Naive thymus-derived CD8-positive, alpha-beta T cell (primary cell): ENCODE data around the gene TMEM63C. TPM values are rescaled to one million over a fixed set of nuclear protein-coding genes. Genes with fewer than 3 reads are reported as not detected.

Source experiments
- ATAC-seq, 2 donors: fragments of 150-1000 bp; cut with Tn5 transposase in 1 of 2; sonication (Bioruptor Pico), chemical (Tn5 transposase) in 1 of 2; 1 replicate in 1 of 2; 2 replicates in 1 of 2; pipeline ENCODE4 v1.10.0; 2021; ENCODE audit warnings: mild to moderate bottlenecking in 2 of 2, moderate library complexity in 2 of 2
- POLR2A ChIA-PET: fragments of 350-600 bp; sonication (Branson Sonifier 250); formaldehyde crosslinking; loops from one replicate; lab custom pipeline; 2021; ENCODE audit warnings: antibody characterized with exemption; lab: Charles Lee
- DNase-seq, 10 donors: peaks; one replicate each; pipeline versions ENCODE4 v3.0.0 to v3.0.0-alpha.2; 2020 to 2022
- H3K27ac Mint-ChIP-seq, 10 donors: one replicate each; pipeline ENCODE4 v1.8.0; 2020 to 2022; ENCODE audit warnings: mild to moderate bottlenecking in 10 of 10, mixed read lengths in 10 of 10, moderate library complexity in 4 of 10, inconsistent platforms in 1 of 10
- H3K27me3 Mint-ChIP-seq, 5 donors: one replicate each; pipeline ENCODE4 v1.8.0; 2021 to 2022; ENCODE audit warnings: mixed read lengths in 5 of 5
- H3K36me3 Mint-ChIP-seq, 3 donors: one replicate each; pipeline ENCODE4 v1.8.0; 2020 to 2022; ENCODE audit warnings: mixed read lengths in 3 of 3, mild to moderate bottlenecking in 2 of 3, inconsistent platforms in 1 of 3
- H3K4me1 Mint-ChIP-seq, 4 donors: one replicate each; pipeline ENCODE4 v1.8.0; 2021 to 2022; ENCODE audit warnings: mixed read lengths in 4 of 4
- H3K4me3 Mint-ChIP-seq, 10 donors: one replicate each; pipeline ENCODE4 v1.8.0; 2020 to 2022; ENCODE audit warnings: mild to moderate bottlenecking in 10 of 10, mixed read lengths in 10 of 10, moderate library complexity in 6 of 10, inconsistent platforms in 1 of 10
- H3K9me3 Mint-ChIP-seq, 9 donors: one replicate each; pipeline ENCODE4 v1.8.0; 2020 to 2022; ENCODE audit warnings: mixed read lengths in 9 of 9, mild to moderate bottlenecking in 3 of 9, inconsistent platforms in 1 of 9, moderate library complexity in 1 of 9
- polyA plus RNA-seq, 3 donors: library from polyadenylated mRNA; unstranded; fragments of 300-500 nt; fragmentation: Illumina TruSeq; gene quantifications; one replicate each; pipeline ENCODE4 v1.2.3, GENCODE V29; 2021
- total RNA-seq, 8 experiments: library from RNA in 2 of 8; stranded (reverse) in 2 of 8; gene quantifications; one replicate each; pipeline ENCODE4 v1.2.3 and lab custom pipeline; 2021 to 2026

The TMEM63C gene
- total and polyA plus RNA-seq, 5 experiments from 2014 or later, result 0.02 to 0.83 (median 0.75) TPM; not detected in 1

GRCh38 chr14:77221241-77221871 lies 39.8 kb downstream of the TMEM63C start:
- H3K36me3 Mint-ChIP-seq, result no peaks in the 10 kb centered on the region
- peaks cover 4 to 24% (median 17%) of the 10 kb centered on the region in 5 donors for H3K27me3 Mint-ChIP-seq
- DNase-seq (no peak), ATAC-seq (no peak)
- no peak overlapping the region for H3K4me3 Mint-ChIP-seq
- POLR2A ChIA-PET, result no interaction called here
- H3K27ac Mint-ChIP-seq, result no peak overlapping the region
- peaks cover 0 to 6% (median 0%) of the 10 kb centered on the region in 9 donors for H3K9me3 Mint-ChIP-seq
- H3K4me1 Mint-ChIP-seq, result peaks cover 0 to 6% (median 4%) of the 10 kb centered on the region in 4 donors

DNA sequence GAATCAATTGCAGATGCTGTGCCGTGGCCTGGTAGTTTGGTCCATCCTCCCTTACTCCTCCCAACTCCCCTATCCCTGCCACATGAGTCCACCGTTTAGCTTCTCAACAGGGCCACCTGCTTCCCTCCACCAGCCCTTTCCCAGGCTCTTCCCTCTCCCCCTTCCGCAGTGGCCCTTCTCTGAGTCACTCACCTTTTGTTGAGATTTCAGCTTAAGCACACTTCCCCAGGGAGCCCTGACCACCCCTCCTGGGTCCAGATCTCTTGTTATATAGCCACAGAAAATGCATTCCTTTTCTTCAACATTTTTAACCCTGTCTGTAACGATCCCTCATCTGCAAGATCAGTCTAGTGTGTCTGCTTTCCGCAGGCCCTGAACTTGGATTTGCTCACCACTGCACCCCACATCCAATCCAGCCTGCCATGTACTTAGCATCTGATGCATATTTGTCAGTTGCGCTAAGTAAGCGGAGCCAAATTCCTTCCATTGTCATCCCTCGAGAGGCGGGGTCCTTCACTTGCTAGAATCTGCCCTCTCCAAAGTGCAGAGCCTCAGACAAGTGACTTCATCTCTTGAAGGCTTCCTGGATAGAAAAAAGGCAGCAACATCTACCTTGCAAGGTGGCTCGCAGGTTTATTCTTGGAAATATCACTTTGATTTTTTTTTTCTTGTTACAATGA lies 41.1 kb downstream of the TMEM63C start:
- Mint-ChIP-seq H3K4me3 (no peak overlapping the region), H3K4me1 (peaks cover 0 to 6% (median 4%) of the 10 kb centered on the region in 4 donors), H3K9me3 (peaks cover 0 to 6% (median 0%) of the 10 kb centered on the region in 9 donors), H3K36me3 (no peaks in the 10 kb centered on the region), H3K27ac (peak overlapping the region in 1 of 10 donors; percentile 56), H3K27me3 (peaks cover 2 to 16% (median 11%) of the 10 kb centered on the region in 5 donors)
- DNase-seq (no peak), ATAC-seq (no peak)
- POLR2A ChIA-PET, result no interaction called here

- POLR2A ChIA-PET, result no interaction called here
- DNase-seq (no peak), ATAC-seq (no peak)
- Mint-ChIP-seq H3K4me1 (peaks cover 0 to 6% (median 4%) of the 10 kb centered on the region in 4 donors), H3K27me3 (peaks cover 2 to 15% (median 11%) of the 10 kb centered on the region in 5 donors), H3K9me3 (peaks cover 0 to 6% (median 0%) of the 10 kb centered on the region in 9 donors), H3K27ac (no peak overlapping the region), H3K36me3 (no peaks in the 10 kb centered on the region), H3K4me3 (no peak overlapping the region)
Measured at GRCh38 chr14:77224212-77224611, 42.6 kb downstream of the TMEM63C start.

GRCh38 chr14:77225254-77225653 lies 43.7 kb downstream of the TMEM63C start:
- DNase-seq (no peak), ATAC-seq (no peak)
- H3K27ac Mint-ChIP-seq, result no peak overlapping the region
- no peaks in the 10 kb centered on the region for H3K36me3 Mint-ChIP-seq
- H3K9me3 Mint-ChIP-seq, result peaks cover 0 to 8% (median 0%) of the 10 kb centered on the region in 9 donors
- no peak overlapping the region for H3K4me3 Mint-ChIP-seq
- POLR2A ChIA-PET, result no interaction called here
- peaks cover 2 to 15% (median 11%) of the 10 kb centered on the region in 5 donors for H3K27me3 Mint-ChIP-seq
- peaks cover 0 to 6% (median 4%) of the 10 kb centered on the region in 4 donors for H3K4me1 Mint-ChIP-seq

DNA sequence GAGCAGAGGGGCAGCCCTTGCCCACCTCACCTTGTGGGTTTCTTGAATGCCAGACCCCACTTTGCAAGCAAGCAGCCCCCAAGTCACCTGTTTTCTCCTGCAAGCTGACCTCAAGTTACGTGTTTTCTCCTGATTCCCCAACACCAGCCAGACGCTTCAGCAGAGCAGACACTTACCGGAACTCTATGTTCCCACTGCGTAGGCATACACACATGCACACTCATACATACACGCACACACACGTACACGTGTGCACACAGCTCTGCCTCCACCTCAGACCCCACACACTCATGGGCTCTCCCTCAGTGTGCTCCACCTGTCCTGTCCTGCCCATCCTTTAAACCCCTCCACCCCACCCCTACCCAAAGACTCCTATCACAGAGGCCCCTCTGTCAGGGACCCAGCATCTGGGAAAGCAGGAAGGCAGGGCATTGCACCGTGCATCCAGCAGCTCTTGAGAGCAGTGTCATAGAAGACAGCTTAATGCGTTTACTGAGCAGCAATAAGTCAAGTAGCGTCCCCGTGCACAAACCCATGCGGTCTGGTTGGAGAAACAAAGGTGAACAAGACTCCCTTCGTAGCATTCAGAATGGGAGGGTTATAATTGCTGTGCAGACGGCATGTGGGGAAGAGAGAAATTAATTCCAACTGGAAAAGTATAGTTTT lies 44.4 kb downstream of the TMEM63C start:
- DNase-seq, result no peak
- H3K4me1 Mint-ChIP-seq, result peaks cover 0 to 6% (median 4%) of the 10 kb centered on the region in 4 donors
- H3K27me3 Mint-ChIP-seq, result peaks cover 2 to 15% (median 11%) of the 10 kb centered on the region in 5 donors
- H3K36me3 Mint-ChIP-seq, result no peaks in the 10 kb centered on the region
- H3K9me3 Mint-ChIP-seq, result peaks cover 0 to 8% (median 0%) of the 10 kb centered on the region in 9 donors
- peak overlapping the region in 1 of 10 donors; percentile 5 for H3K27ac Mint-ChIP-seq
- POLR2A ChIA-PET, result no interaction called here
- H3K4me3 Mint-ChIP-seq, result no peak overlapping the region
- no peak for ATAC-seq

DNA sequence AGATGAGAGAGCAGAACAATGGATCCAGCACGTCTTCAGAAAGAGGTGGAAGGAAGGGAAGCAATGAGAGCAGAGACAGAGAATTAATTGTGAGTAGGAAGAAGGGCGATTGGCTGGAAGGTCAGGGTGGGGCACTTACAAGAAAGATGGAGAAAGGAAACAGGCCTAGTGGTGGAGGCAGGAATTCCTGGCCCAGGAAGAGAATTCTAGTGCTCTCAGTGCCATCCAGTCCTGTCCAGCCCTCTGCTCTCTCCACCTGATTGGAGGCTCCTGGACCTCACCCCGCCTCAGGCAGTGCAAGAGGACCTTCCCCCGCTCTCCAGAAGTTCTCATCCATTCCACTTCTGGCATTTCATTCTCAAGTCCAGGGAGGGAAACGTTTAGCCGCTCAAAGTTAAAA lies 46.5 kb downstream of the TMEM63C start:
- Mint-ChIP-seq H3K27ac (peak overlapping the region in 1 of 10 donors; percentile 59), H3K36me3 (no peaks in the 10 kb centered on the region), H3K4me1 (no peaks in the 10 kb centered on the region), H3K27me3 (peaks cover 2 to 15% (median 2%) of the 10 kb centered on the region in 5 donors), H3K9me3 (peaks cover 0 to 11% (median 0%) of the 10 kb centered on the region in 9 donors), H3K4me3 (no peak overlapping the region)
- ATAC-seq, result no peak
- DNase-seq, result no peak
- POLR2A ChIA-PET, result no interaction called here

DNA sequence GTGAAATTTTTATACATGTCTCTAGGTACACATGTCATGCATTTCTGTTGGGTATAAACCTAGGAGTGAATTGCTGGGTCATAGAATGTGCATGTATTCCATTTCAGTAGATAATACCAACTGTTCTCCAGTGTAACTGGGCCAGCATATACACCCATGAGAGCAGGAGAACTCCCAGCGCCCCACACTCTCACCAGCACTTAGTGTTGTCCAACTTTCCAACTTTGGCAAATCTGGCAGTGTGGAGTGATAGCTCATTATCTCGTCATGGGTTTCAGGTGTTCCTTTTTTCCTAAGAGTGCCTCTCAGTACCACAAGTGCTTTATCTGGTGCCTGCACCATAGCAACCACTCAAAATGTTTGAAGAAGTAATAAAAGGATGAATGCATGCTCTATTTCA lies 49.3 kb downstream of the TMEM63C start:
- ATAC-seq (no peak), DNase-seq (no peak)
- POLR2A ChIA-PET, result no interaction called here

GRCh38 chr14:77231721-77232120 lies 50.1 kb downstream of the TMEM63C start:
- H3K27me3 Mint-ChIP-seq, result peaks cover 0 to 5% (median 2%) of the 10 kb centered on the region in 5 donors
- DNase-seq (no peak), ATAC-seq (no peak)
- no peak overlapping the region for H3K4me3 Mint-ChIP-seq
- H3K4me1 Mint-ChIP-seq, result no peaks in the 10 kb centered on the region
- POLR2A ChIA-PET, result no interaction called here
- H3K9me3 Mint-ChIP-seq, result peaks cover 0 to 11% (median 0%) of the 10 kb centered on the region in 9 donors
- no peak overlapping the region for H3K27ac Mint-ChIP-seq
- H3K36me3 Mint-ChIP-seq, result no peaks in the 10 kb centered on the region

More for the DNA sequence above, 49.3 kb downstream of the TMEM63C start:
- Mint-ChIP-seq H3K4me1 (no peaks in the 10 kb centered on the region), H3K36me3 (no peaks in the 10 kb centered on the region), H3K27me3 (peaks cover 0 to 11% (median 2%) of the 10 kb centered on the region in 5 donors), H3K9me3 (peaks cover 0 to 11% (median 0%) of the 10 kb centered on the region in 9 donors), H3K4me3 (no peak overlapping the region), H3K27ac (no peak overlapping the region)

DNA sequence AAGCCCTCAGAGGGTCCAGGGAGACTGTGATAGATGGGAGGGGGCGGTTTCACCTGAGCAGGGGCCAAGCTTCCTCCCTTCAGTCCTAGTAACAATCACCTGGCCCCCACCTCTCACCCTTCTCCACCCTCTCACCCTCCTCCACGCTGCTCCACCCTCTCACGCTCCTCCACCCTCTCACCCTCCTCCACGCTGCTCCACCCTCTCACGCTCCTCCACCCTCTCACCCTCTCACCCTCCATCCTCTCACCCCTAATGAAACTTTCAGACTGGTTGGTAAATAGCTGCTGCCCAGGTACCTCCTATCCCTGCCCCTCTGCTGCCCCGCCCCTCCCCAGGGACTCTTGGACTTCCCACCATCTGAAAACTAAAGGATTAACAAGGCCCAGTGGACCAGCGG lies 55.2 kb downstream of the TMEM63C start:
- ATAC-seq (no peak), DNase-seq (no peak)
- Mint-ChIP-seq H3K27me3 (peaks cover 0 to 2% (median 0%) of the 10 kb centered on the region in 5 donors), H3K9me3 (peaks cover 0 to under 1% (median 0%) of the 10 kb centered on the region in 9 donors), H3K4me3 (no peak overlapping the region), H3K27ac (peak overlapping the region in 1 of 10 donors; percentile 52), H3K36me3 (no peaks in the 10 kb centered on the region), H3K4me1 (no peaks in the 10 kb centered on the region)
- POLR2A ChIA-PET, result no interaction called here

DNA sequence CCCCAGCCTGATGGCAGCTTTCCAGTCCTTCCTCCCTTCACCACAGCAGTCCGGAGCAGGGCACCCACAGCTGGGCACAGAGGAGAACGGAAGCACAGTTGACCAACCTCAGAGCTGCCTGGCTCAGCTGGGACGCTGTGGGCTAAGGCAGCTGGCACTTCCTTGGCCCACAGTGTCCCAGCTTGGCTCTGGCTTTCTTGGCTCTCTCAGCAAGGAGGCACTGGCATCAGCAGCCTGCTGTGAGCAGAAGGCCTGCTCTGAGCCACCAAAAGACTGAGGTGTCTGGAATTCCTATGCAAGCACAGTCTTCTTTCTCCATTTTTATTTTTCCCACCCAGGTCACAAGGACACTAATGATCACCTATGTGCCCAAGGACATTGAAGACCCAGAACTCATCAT lies 56.8 kb downstream of the TMEM63C start:
- no peak for DNase-seq
- POLR2A ChIA-PET, result no interaction called here
- H3K27me3 Mint-ChIP-seq, result peaks cover 0 to 14% (median 6%) of the 10 kb centered on the region in 5 donors
- no peak for ATAC-seq
- H3K4me3 Mint-ChIP-seq, result no peak overlapping the region
- H3K36me3 Mint-ChIP-seq, result no peaks in the 10 kb centered on the region
- peak overlapping the region in 1 of 10 donors; percentile 29 for H3K27ac Mint-ChIP-seq
- H3K4me1 Mint-ChIP-seq, result peaks cover 0 to 11% (median 0%) of the 10 kb centered on the region in 4 donors
- no peaks in the 10 kb centered on the region for H3K9me3 Mint-ChIP-seq

DNA sequence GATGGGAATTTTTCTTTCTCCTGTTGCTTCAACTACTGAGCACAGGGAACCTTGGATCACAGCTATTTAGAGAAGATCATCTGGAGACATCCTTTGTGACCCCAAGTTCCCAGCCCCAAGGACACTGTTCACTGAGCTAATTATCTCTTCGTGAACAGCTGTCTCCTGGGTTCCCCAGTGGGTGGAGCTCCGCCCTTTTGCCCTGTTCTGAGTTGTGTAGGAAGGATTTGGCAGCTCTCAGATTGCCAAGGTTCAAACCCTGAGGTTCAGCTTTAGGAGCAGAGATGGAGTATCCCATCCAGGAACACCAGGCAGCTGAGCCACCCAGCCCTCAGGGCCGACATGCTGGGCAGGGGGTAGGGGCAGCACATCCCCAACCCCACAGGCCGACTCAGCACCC lies 57.4 kb downstream of the TMEM63C start:
- H3K9me3 Mint-ChIP-seq, result no peaks in the 10 kb centered on the region
- POLR2A ChIA-PET, result no interaction called here
- ATAC-seq, result no peak
- no peak overlapping the region for H3K27ac Mint-ChIP-seq
- no peak overlapping the region for H3K4me3 Mint-ChIP-seq
- H3K4me1 Mint-ChIP-seq, result peaks cover 0 to 17% (median 0%) of the 10 kb centered on the region in 4 donors
- DNase-seq, result no peak
- H3K36me3 Mint-ChIP-seq, result no peaks in the 10 kb centered on the region
- H3K27me3 Mint-ChIP-seq, result peaks cover 0 to 14% (median 8%) of the 10 kb centered on the region in 5 donors

DNA sequence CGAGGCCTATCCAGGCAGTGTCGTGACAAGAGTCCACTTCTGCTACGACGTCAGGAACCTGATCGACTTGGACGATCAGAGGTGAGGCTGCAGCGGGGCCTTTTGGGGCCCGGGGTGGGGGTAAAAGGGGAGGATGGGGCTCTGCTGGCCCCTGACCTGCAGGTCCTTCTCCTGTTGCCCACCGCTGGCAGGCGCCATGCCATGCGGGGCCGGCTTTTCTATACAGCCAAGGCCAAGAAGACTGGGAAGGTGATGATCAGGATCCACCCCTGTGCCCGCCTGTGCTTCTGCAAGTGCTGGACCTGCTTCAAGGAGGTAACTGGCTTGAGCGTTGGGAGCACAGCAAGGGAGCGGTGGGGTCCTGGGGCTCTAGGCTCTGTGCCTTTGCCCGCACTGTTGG lies 57.8 kb downstream of the TMEM63C start:
- DNase-seq (no peak), ATAC-seq (no peak)
- Mint-ChIP-seq H3K36me3 (no peaks in the 10 kb centered on the region), H3K4me3 (no peak overlapping the region), H3K9me3 (no peaks in the 10 kb centered on the region), H3K27ac (no peak overlapping the region), H3K27me3 (peaks cover 0 to 14% (median 6%) of the 10 kb centered on the region in 5 donors), H3K4me1 (peaks cover 0 to 21% (median 0%) of the 10 kb centered on the region in 4 donors)
- POLR2A ChIA-PET, result no interaction called here
